Adrenal gland (tissue), 12 donors: ENCODE measurements around the gene CRELD2. TPM values are rescaled to one million over a fixed set of nuclear protein-coding genes. Genes with fewer than 3 reads are reported as not detected.
A peak's percentile ranks its signal among the peaks of the same experiment; 100 is the strongest.

Source experiments
- DNase-seq, 7 donors: peaks; one replicate each; pipeline ENCODE4 v3.0.0-alpha.2; 2019 to 2020
- H3K27ac ChIP-seq, 5 donors: fragments of 200-600 bp; sonication (generic) in 4 of 5; 1 replicate in 3 of 5; 2 replicates in 2 of 5; pipeline versions ENCODE4 v1.5.1 to v1.8.0; 2016 to 2020; ENCODE audit warnings: mild to moderate bottlenecking in 1 of 5
- H3K27me3 ChIP-seq: fragments of 200-600 bp; 2 replicates; pipeline ENCODE4 v1.8.0; 2021
- H3K36me3 ChIP-seq, 2 donors: fragments of 200-600 bp; replicated peaks in 1 of 2; 1 replicate in 1 of 2; 2 replicates in 1 of 2; pipeline versions ENCODE4 v1.5.1 to v1.8.0; 2018 to 2022
- H3K4me1 ChIP-seq, 2 donors: fragments of 200-600 bp; replicated peaks in 1 of 2; 1 replicate in 1 of 2; 2 replicates in 1 of 2; pipeline versions ENCODE4 v1.5.1 to v1.8.0; 2018 to 2021
- H3K4me3 ChIP-seq, 4 donors: fragments of 200-600 bp; sonication (generic) in 3 of 4; one replicate each; pipeline ENCODE4 v1.5.1; 2016 to 2018
- H3K9me3 ChIP-seq, 3 donors: fragments of 200-600 bp; sonication (generic) in 1 of 3; replicated peaks in 1 of 3; 1 replicate in 2 of 3; 2 replicates in 1 of 3; pipeline versions ENCODE4 v1.5.1 to v1.8.0; 2016 to 2021
- POLR2A ChIP-seq, 2 donors: fragments of 450-650 bp; IDR thresholded peaks; one replicate each; pipeline ENCODE4 v1.6.1; 2017; ENCODE audit warnings: antibody characterized with exemption in 2 of 2, mild to moderate bottlenecking in 2 of 2, moderate library complexity in 1 of 2
- WGBS, 4 donors: extraction: QIAGEN DNeasy Blood & Tissue Kit in 2 of 4; methylation state at CpG; one replicate each; pipeline versions ENCODE4 v1.1.5 to v1.1.7; 2013 to 2017; 5-methylcytosine and 5-hydroxymethylcytosine counted together
- intact Hi-C, 2 donors: fragments of 100-400 bp; cut with DNase I; formaldehyde crosslinking; loops; one replicate each; pipeline versions ENCODE4 v1.14.1 to v1.15.0; 2022 to 2023
- polyA plus RNA-seq, 3 donors: library from polyadenylated mRNA; stranded (reverse); fragments of 200-250 nt in 2 of 3; fragments of 350-450 nt in 1 of 3; fragmentation: Illumina TruSeq in 1 of 3; extraction: RNeasy Lipid Tissue Mini Kit (QIAGEN cat#74804) in 1 of 3; gene quantifications; one replicate each; pipeline ENCODE4 v1.2.3, GENCODE V29; 2013 to 2014
- total RNA-seq, 9 donors: library from RNA; depleted of rRNA in 4 of 9; stranded (reverse); fragments of >200 nt in 4 of 9; fragments of 120-200 nt in 1 of 9; fragmentation: NEBNext Ultra II Directional in 1 of 9; extraction: Animal tissue kit (Norgen Biotek cat#: 25700) in 1 of 9; gene quantifications; one replicate each; pipeline versions ENCODE4 v1.1.0 to v1.2.4, GENCODE V29; 2013 to 2023
- TF ChIP-seq, protein P1 (sequence below), 6 experiments: fragments of 450-650 bp in 4 of 6; fragments of 200-600 bp in 2 of 6; sonication (generic) in 1 of 6; IDR thresholded peaks; 1 replicate in 5 of 6; 2 replicates in 1 of 6; pipeline versions ENCODE4 v1.5.1 to v1.8.0; 2016 to 2021; ENCODE audit warnings: antibody characterized with exemption in 6 of 6, mild to moderate bottlenecking in 2 of 6, moderate library complexity in 1 of 6
- donor health status: healthy with polysubstance abuse.
- donor health status: Bipolar disorder and iron deficiency.
- donor health status: DM: yes; HTN: yes; CAD: no.
- donor health status: DM: no; HTN: no; CAD: no.
- donor health status: DM: no; HTN: no; CAD: no.
- donor health status: DM: yes; HTN: yes; CAD: no.

Gene CRELD2
- total and polyA plus RNA-seq, 12 donors = 14.5 to 63.4 (median 36.2) TPM

GRCh38 chr22:49953680-49954344, 35.4 kb downstream of the CRELD2 start:
- peaks cover 0 to 16% of the 10 kb centered on the region in 2 donors for H3K4me1 ChIP-seq
- intact Hi-C loops = no loop called here
- 69 to 89% (median 73%) methylated on average over 5 to 18 of the region's 18 CpGs for WGBS, 4 donors

GRCh38 chr22:49954354-49954753, 35.9 kb downstream of the CRELD2 start:
- Histone ChIP-seq H3K9me3 (no peaks in the 10 kb centered on the region), H3K27ac (peak overlapping the region in 2 of 5 donors; percentile 76 to 81), H3K4me1 (peaks cover 0 to 18% of the 10 kb centered on the region in 2 donors), H3K4me3 (no peak overlapping the region), H3K27me3 (no peaks in the 10 kb centered on the region), H3K36me3 (no peaks in the 10 kb centered on the region)
- WGBS, 4 donors = 0 to 88% (median 85%) methylated on average over 1 to 8 of the region's 8 CpGs; no CpG with 5 or more reads in 1 of the 4 donors
- intact Hi-C loops = no loop called here
- no peak for DNase-seq
- no peak for TF ChIP-seq POLR2A (IDR thresholded peaks at IDR 0.05)
- TF ChIP-seq, protein P1, sequence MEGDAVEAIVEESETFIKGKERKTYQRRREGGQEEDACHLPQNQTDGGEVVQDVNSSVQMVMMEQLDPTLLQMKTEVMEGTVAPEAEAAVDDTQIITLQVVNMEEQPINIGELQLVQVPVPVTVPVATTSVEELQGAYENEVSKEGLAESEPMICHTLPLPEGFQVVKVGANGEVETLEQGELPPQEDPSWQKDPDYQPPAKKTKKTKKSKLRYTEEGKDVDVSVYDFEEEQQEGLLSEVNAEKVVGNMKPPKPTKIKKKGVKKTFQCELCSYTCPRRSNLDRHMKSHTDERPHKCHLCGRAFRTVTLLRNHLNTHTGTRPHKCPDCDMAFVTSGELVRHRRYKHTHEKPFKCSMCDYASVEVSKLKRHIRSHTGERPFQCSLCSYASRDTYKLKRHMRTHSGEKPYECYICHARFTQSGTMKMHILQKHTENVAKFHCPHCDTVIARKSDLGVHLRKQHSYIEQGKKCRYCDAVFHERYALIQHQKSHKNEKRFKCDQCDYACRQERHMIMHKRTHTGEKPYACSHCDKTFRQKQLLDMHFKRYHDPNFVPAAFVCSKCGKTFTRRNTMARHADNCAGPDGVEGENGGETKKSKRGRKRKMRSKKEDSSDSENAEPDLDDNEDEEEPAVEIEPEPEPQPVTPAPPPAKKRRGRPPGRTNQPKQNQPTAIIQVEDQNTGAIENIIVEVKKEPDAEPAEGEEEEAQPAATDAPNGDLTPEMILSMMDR (IDR thresholded peaks at IDR 0.05) = no peak

More at GRCh38 chr22:49953680-49954344, 35.4 kb downstream of the CRELD2 start:
- Histone ChIP-seq H3K27ac (peak overlapping the region in 3 of 5 donors; percentile 2 to 81 (median 76)), H3K4me3 (no peak overlapping the region), H3K36me3 (no peaks in the 10 kb centered on the region), H3K9me3 (no peaks in the 10 kb centered on the region), H3K27me3 (no peaks in the 10 kb centered on the region)
- DNase-seq = peak in 6 of 7 donors; percentile 38 to 73 (median 49)
- TF ChIP-seq, protein P1 (IDR thresholded peaks at IDR 0.05) = no peak
- TF ChIP-seq POLR2A (IDR thresholded peaks at IDR 0.05) = no peak

DNA sequence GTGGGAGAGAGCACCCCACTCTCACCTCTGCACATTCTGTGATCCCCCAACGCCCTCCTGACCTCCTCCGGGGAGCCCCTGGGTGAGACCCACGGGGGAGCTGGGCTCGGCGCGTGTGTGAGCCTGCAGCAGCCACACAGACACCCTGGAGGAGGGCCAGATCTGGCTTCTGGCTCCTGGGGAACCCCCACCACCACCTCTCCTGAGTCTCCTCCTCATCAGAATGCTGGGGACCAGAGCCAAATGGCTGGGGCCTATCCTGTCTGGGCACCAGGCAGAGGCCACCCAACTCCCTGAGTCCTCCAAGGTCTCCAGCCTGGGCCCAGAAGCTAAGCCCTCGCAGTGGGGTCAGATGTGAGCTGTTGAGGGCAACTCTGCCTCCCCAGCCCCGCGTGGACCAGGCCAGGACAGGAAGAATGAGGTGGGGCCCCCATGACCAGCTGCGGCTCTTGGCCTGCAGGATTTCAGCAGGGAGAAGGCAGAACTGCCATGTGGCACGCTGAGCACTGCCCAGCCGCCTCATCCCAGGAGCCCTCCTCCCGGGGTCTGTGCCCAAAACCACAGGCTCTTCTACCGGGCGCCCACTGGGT, 36.7 kb downstream of the CRELD2 start:
- H3K27ac ChIP-seq = peak overlapping the region in 2 of 5 donors; percentile 76 to 81
- 58 to 86% (median 78%) methylated on average over 4 to 15 of the region's 15 CpGs for WGBS, 4 donors
- H3K36me3 ChIP-seq = no peaks in the 10 kb centered on the region
- DNase-seq = no peak
- H3K4me1 ChIP-seq = peaks cover 4 to 25% of the 10 kb centered on the region in 2 donors
- intact Hi-C loops = no loop called here
- H3K4me3 ChIP-seq = no peak overlapping the region
- H3K27me3 ChIP-seq = no peaks in the 10 kb centered on the region
- TF ChIP-seq POLR2A (IDR thresholded peaks at IDR 0.05) = no peak
- TF ChIP-seq, protein P1 (IDR thresholded peaks at IDR 0.05) = no peak
- no peaks in the 10 kb centered on the region for H3K9me3 ChIP-seq

GRCh38 chr22:49955581-49956417, 37.4 kb downstream of the CRELD2 start:
- peak overlapping the region in 1 of 5 donors; percentile 81 for H3K27ac ChIP-seq
- no peaks in the 10 kb centered on the region for H3K9me3 ChIP-seq
- intact Hi-C loops = no loop called here
- no peaks in the 10 kb centered on the region for H3K36me3 ChIP-seq
- H3K4me1 ChIP-seq = peaks cover 4 to 25% of the 10 kb centered on the region in 2 donors
- TF ChIP-seq, protein P1 (IDR thresholded peaks at IDR 0.05) = no peak
- TF ChIP-seq POLR2A (IDR thresholded peaks at IDR 0.05) = no peak
- H3K27me3 ChIP-seq = no peaks in the 10 kb centered on the region
- 91 to 97% (median 92%) methylated on average over 6 to 22 of the region's 22 CpGs for WGBS, 4 donors
- H3K4me3 ChIP-seq = no peak overlapping the region
- no peak for DNase-seq
